Transverse colon (tissue), 3 donors: ENCODE data around the gene ARHGAP10.

Experiments used
- CTCF ChIP-seq, 5 experiments: fragments of 200-600 bp in 3 of 5; fragments of 450-650 bp in 2 of 5; sonication (generic) in 3 of 5; IDR thresholded peaks; 1 replicate in 2 of 5; 2 replicates in 3 of 5; pipeline ENCODE4 v1.5.1; 2016 to 2017; ENCODE audit warnings: antibody characterized with exemption in 5 of 5, inconsistent platforms in 3 of 5, mild to moderate bottlenecking in 2 of 5, moderate library complexity in 1 of 5
- EP300 ChIP-seq: sonication (generic); formaldehyde crosslinking; IDR thresholded peaks from one replicate; pipeline ENCODE4 v1.6.1; 2017; ENCODE audit warnings: antibody characterized with exemption, low read depth
- POLR2A ChIP-seq: fragments of 450-650 bp; IDR thresholded peaks from one replicate; pipeline ENCODE4 v1.6.1; 2016; ENCODE audit warnings: antibody characterized with exemption, mild to moderate bottlenecking, moderate library complexity

- TF ChIP-seq CTCF (IDR thresholded peaks at IDR 0.05) (no peak), EP300 (no peak), POLR2A (no peak)
These were observed 232.5 kb downstream of the ARHGAP10 start for GRCh38 chr4:147964266-147964880.
